GM11168 (cell line): Measurements from ENCODE around the gene TGFB3.

Experiments used
- in situ Hi-C: fragments of 300-500 bp; cut with MboI; formaldehyde crosslinking; loops from one replicate; pipeline ENCODE4 v1.12.0; 2022; ENCODE audit warnings: low sequenced_read_pairs; ENCODE audit not compliant: unreplicated experiment

TGFB3 gene

DNA sequence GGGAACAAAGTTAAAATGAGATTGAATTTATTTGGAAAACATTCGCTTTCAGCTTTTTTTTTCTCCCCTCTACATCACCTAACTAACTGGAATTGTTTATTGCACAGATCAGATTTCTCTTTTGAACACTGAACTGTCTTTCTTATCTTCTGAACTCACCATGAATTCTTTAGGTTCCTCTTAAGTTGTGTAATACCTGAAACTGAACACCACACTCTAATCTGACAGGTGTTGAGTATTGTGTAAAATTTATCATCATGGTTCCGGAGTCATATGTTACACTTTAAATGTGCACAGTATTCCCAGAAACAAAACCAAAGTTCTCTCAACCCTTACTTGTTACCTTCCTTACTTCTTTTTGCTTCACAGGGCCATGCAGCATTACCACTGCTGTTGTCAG lies 66.8 kb downstream of the TGFB3 start:
- in situ Hi-C loops: loop anchor here (5.0 kb wide), 1 partner anchor 67 kb away; the partner anchor contains the start of gene TGFB3

DNA sequence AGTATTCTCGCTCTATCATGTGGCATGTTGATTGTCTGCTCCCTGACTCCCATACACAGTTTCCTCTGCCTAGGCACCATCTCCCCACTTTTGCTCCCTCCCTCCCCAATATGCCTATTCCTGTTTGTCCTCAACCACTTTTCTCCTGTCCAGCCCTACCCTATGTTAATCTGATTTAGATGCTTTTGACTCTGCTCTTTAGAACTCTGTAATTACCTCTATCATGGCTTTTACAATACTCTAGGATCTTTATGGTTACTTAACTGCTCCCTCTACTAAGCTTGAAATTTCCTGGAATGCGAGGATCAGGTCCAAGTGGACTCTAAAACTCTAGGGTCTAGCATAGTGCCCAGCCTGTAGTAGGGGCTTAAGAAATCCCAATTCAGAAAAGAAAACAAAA lies 68.6 kb downstream of the TGFB3 start:
- in situ Hi-C loops: no loop called here

DNA sequence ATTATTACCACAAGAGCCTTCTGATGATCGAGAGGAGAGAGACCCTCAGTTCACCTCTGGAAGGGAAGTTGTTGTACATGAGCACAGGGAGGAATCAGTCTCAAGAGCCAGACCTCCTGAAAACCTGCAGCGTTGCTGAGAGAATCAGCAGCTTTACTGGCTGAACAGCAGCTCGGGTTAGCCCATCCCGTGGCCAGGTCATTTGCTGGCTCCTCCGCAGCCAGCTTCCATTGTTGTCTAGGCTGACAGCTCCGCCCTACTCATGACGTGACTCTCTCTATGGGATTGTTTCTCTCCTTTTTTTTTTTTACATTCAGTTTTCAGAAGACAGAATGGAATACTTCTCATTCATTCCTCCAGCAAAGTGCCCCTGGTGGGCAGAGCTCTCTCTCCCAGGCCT lies 69.9 kb downstream of the TGFB3 start:
- in situ Hi-C loops: no loop called here

DNA sequence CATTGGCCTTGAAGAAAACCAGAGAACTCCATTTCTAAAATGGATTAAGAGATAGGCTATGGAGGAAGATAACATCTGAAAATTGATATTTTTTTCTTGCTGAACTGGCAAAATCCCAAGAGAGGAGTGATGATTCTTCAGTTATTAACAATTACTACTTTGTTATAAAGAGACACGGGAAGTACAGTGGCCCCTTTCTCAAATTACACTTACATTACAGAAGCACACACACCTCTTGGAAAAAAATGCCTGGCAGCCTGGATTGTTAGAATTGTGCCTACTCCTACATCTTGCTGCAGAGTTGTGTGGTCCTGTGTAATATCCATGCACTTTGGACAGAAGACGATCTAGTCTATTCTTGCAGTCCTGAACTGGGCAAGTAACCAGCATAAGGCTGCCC lies 71.7 kb downstream of the TGFB3 start:
- in situ Hi-C loops: no loop called here

DNA sequence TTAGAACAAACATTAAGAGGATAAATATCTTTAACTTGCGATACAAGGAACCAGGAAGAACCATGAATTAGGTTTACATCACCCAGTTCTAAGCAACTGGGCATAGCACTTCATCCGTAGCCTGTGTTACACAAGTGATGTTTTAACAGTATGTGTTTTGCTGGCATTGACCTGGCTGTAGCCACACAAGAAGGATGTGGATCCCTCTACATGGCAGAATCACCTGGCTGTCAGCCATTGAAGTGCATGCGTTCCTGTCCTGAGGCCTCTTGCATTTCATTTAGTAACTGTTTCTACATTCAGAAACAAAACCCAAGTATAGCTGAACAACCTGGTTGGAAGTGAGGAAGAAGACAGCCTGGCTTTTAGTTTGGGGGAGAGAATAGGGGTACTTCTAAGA lies 72.2 kb downstream of the TGFB3 start:
- in situ Hi-C loops: loop anchor here (10.0 kb wide), 1 partner anchor 55 kb away; no protein-coding TSS in a partner anchor
